DMS 273 (cell line): ENCODE results near the gene NOP16.
"Not testable (repeated sequence)": the region's sequence is repeated elsewhere in the genome, so short reads cannot be mapped to it uniquely, and the experiment has no call there.

ENCODE experiments used
- DNase-seq: peaks from one replicate; lab custom pipeline; 2025; ENCODE audit not compliant: unreplicated experiment; lab: John Stamatoyannopoulos, UW

NOP16 gene

GRCh38 chr5:176410486-176411180 is 22.2 kb upstream of the NOP16 start:
- DNase-seq = no peak

DNA sequence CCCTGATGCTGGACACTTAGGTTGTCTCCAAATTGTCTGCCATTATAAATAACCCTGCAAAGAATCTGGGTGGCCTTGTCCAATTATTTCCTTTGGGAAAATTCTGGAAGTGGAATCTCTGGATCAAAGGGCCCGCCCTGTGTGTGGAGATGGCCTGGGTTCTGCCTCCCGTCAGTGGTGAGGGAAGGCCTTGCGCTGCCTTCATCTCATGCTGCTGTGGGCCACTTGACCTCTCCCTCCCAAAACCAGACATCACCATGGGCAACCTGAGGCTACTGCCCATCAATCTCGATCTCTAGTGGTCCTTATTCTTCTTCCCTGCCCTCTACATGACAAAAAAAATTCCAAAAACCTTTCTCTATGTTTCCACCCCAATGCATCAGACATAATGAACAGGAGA is 21.4 kb upstream of the NOP16 start:
- no peak for DNase-seq

DNA sequence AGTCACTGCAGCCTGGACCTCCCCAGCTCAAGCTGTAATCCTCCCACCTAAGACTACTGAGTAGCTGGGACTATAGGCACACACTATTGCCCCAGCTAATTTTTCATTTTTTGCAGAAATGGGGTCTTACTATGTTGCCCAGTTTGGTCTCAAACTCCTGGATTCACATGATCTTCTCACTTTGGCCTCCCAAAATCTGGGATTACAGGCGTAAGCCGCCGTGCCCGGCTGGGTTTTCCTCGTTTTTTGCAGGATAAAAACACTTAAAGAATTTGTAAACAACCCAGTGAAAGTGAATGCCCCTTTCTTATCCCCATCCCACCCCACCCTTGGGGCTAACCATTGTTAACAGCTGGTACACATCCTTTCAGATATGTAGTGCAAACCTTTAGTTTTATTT is 20.2 kb upstream of the NOP16 start:
- DNase-seq = no peak

DNA sequence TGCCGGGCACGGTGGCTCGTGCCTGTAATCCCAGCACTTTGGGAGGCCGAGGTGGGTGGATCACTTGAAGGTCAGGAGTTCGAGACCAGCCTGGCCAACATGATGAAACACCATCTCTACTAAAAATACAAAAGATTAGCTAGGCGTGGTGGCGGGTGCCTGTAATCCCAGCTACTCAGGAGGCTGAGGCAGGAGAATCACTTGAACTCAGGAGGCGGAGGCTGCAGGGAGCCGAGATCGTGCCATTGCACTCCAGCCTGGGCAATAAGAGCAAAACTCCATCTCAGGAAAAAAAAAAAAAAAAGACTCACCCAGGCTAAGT is 19.8 kb upstream of the NOP16 start:
- DNase-seq = not testable (repeated sequence)

DNA sequence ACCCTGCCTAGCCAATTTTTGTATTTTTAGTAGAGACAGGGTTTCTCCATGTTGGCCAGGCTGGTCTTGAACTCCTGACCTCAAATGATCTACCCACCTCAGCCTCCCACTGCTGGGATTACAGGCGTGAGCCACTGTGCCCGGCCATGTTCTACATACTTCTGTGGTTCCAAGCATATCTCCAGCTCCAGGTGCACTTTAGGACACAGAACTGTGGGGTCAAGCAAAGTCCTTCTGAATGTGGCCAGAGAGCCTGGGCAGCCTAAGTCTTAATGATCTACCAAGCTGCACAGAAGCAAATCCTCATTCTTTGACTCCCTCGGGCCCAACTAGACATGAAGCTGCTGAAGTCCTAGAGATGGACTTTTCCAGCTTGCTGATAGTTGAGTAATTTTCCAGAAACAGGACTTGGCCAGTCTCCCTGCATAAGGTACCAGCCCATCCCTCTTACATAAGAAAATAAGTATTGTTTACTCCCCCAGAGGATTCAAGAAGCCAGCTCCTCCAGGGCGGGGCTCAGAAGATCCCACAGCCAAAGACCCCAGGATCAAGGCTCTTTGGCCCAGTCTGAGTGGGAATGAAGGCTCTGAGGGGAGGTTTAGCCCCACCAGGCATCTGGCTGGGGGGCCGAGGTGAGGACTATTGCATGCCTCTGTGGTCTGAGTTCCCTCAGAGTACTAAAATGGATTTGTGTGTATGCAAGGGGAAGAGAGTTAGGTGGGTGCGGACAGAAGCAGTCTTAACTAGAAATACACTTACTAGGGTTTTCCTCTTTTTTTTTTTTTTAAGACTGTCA is 19.3 kb upstream of the NOP16 start:
- no peak for DNase-seq

DNA sequence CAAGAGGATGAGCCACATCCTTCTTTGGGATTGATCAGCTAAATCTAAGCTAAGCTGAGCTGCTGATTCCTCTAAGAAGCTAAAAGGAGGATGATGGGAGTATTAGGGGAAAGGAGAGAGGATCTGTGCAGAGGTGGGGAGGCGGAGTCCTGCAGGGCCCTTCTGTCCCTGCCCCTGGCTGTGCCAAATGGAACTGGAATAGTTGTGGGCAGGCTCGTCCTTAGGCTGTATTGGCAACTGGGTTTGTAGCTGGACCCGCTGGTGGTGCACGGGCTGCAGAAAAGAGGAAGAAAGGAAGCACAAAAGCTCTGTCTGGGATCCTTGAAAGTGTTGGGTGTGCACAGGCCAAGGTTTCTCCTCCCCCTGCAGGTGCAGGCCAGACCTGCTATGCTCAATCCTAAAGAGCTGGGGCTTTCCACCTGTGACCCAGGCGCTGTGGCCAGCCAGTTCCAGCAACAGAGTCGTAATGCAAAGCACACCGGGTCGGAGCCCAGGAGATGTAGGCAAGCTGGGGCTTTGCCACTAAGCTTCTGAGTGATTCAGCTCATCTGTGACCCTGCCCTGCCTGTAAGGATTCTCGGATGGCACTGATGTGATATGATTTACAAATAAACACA is 18.1 kb upstream of the NOP16 start:
- no peak for DNase-seq

- DNase-seq = no peak
Measured at GRCh38 chr5:176405656-176406435, 17.4 kb upstream of the NOP16 start.

GRCh38 chr5:176401281-176402205 is 13.1 kb upstream of the NOP16 start:
- DNase-seq = no peak

DNA sequence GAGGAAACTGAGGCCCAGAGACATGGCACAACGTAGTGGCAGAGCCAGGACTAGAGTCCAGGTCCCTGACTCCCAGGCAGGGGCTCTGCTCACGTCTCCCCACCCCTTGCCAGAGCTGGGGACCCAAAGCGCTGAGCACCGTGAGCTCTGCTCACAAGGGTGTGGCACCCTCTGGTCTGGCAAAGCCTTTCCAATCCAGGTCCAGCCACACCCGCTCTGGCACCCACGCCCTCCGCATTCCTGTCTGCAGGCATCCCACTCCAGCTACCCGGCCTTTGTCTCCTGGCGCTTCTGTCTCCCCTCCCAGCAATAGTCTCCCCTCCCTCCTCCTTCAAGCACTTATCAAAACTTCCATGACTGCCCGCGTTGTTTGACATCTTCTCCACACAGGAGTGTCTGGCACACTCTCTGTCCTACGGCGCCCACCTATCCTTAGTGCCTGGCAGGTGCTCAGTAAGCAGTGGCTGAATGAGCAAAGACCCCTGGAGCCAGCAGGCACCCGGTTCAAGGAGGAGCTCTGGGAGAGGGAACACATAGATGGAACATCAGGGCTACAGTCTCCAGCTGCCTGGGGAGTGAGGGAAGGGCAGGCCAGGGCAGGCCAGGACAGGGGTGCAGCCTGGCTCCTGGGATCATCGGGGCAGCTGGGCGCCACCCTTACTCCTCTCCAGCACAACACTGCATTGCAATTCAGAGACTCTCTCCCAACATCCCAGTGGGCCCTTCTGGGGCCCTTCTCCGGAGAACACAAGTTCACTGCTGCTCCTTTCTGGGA is 12.2 kb upstream of the NOP16 start:
- peak; percentile 56 for DNase-seq

DNA sequence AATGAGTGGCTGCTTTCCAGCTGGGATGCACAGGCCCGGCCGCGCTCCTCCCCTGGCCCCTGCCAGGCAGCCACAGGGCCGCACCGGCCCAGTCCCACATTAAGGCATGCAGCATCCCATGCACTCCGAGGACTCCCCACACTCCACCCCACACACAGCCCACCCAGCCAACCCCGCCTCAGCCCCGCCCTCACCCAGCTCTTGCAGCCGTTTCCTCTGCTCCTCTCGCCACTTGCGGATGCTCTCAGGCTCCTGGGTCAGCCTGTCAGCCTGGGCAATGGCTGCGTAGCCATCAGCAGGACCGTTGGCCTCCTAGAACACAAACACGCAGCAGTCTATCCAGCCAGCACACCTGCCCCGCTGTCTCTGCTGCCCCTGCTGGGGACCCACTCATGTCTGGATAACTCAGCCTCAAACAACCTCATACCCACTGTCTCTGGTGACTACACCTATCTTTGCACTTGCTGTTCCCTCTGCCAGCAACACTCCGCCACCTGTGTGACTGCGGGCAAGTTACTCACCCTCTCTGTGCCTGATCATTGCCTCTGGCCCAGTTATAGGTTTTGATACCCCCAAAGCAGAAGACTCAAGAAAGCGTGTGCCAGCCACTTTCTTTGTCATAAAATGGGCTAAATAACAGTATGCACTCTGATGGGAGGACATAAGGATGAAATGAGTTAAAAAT is 9.5 kb upstream of the NOP16 start:
- no peak for DNase-seq

GRCh38 chr5:176396330-176396729 is 7.9 kb upstream of the NOP16 start:
- DNase-seq = peak; percentile 89

DNA sequence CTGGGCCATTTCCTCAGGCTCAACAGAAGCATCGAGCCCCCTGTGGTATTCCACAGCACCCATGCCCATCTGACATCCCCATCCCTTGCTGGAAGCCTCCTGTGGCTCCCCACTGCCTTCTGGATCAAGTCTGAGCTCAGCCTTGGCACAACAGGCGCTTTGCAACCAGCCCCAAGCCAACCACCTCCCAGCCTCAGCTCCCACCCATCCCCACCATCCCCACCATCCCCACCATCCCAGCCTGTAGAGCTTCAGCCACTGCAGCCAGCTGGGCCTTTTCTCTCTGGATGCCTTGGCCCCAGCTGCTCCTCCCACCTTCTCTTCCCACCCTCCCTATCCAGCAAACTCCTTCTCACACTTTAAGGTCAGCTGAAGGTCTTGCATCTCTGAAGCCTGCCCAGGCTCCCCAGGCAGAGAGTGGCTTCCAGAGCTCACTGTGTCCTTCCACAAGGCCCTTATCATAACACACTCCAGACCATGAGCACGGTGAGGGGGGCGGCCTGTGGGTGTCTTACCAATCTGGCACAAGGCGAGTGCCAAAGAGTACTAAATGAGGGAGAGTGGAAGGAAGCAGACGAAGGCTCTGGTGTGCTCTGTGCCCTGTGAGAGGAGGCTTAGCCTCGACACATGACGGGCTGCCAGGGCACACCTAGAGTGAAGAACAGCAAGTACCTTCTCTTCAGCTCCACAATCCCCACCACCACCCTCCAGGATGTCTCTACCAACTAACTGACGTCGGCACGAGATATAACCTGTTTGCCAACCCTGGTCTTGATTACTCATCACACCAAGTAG is 6.7 kb upstream of the NOP16 start:
- DNase-seq = peak; percentile 46

DNA sequence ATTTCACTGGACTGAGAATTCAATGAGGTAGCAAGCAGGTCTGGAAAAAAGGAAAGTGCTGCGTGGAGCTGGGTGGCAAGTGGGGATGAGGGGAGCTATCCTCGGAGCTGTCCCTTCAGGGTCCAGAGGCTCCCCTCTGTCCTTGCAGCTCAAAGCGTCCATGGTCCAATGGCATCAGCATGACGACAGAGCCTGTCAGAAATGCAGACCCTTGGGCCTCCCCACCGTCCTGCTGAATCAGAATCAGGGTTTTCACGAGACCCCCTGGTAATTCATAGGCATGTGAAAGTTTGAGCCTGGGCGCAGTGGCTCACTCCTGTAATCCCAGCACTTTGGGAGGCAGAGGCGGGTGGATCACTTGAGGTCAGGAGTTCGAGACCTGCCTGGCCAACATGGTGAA is 5.7 kb upstream of the NOP16 start:
- DNase-seq = no peak

DNA sequence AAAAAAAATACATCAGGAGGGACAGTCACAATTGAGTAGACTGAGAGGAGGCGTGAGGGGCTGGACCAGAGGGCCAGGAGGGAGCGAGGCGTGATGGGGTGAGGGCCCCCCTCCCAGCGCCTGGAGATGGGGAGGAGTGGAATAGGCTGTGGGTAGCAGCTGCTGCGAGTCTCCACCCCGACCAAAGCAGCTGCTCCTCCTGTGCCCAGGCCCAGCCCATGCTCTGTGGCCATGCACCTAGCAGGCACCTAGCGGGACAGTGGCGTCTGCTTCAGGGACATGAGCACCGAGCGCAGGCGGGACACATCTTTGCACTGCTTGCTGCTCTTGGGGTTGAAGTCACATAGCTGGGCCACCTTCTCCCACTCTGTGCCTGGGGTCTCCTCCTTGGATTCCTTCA is 4.1 kb upstream of the NOP16 start:
- no peak for DNase-seq

- DNase-seq = no peak
Measured at GRCh38 chr5:176391999-176392398, 3.6 kb upstream of the NOP16 start.

- no peak for DNase-seq
Measured at GRCh38 chr5:176391479-176391878, 3.1 kb upstream of the NOP16 start.

DNA sequence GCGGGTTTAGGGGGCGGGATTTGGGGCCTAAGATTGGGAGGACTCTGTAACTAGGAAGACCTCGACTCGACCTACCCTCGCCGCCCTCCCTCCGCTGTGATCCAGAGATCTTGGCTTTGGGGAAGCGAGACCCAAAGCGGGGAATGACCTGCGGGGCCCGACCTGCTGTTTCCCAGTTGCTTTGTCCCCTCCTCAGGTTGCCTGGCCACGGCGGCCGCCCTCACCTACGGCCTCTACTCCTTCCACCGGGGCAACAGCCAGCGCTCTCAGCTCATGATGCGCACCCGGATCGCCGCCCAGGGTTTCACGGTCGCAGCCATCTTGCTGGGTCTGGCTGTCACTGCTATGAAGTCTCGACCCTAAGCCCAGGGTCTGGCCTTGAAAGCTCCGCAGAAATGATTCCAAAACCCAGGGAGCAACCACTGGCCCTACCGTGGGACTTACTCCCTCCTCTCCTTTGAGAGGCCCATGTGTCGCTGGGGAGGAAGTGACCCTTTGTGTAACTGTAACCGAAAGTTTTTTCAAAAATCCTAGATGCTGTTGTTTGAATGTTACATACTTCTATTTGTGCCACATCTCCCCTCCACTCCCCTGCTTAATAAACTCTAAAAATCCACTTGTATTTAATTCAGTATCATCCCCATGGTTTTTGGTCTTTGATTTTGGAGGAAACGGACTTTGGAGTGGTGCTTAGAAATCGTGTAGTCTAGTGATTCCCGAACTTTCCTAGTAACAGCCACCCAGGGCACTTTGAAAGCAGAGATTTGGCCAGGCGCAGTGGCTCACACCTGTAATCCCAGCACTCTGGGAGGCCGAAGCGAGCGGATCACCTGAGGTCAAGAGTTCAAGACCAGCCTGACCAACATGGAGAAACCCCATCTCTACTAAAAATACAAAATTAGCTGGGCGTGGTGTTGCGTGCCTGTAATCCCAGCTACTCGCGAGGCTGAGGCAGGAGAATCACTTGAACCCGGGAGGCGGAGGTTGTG is 1.0 kb upstream of the NOP16 start:
- DNase-seq = no peak
